Cerebellar cortex (tissue), 1 donor: ENCODE data around the gene PROX1.

ENCODE experiments used
- DNase-seq: peaks from one replicate; pipeline ENCODE4 v3.0.0-alpha.2; 2015; ENCODE audit warnings: low spot score

Gene PROX1

GRCh38 chr1:214021321-214021720, 33.5 kb downstream of the PROX1 start:
- no peak for DNase-seq

- DNase-seq = no peak
These were observed 34.5 kb downstream of the PROX1 start for GRCh38 chr1:214022229-214022791.

- no peak for DNase-seq
These were observed 35.1 kb downstream of the PROX1 start for GRCh38 chr1:214022810-214023425.

- DNase-seq = no peak
These were observed 39.2 kb downstream of the PROX1 start for GRCh38 chr1:214026985-214027384.

- DNase-seq = no peak
These were observed 39.7 kb downstream of the PROX1 start for GRCh38 chr1:214027498-214027897.

- DNase-seq = no peak
These were observed 40.3 kb downstream of the PROX1 start for GRCh38 chr1:214028095-214028494.

GRCh38 chr1:214028649-214029406, 41.1 kb downstream of the PROX1 start:
- DNase-seq = no peak

- DNase-seq = no peak
These were observed 42.0 kb downstream of the PROX1 start for GRCh38 chr1:214029796-214030195.

GRCh38 chr1:214031267-214031650, 43.5 kb downstream of the PROX1 start:
- DNase-seq = no peak

GRCh38 chr1:214037468-214037867, 49.7 kb downstream of the PROX1 start:
- no peak for DNase-seq

GRCh38 chr1:214039394-214040018, 51.7 kb downstream of the PROX1 start:
- no peak for DNase-seq

- DNase-seq = no peak
These were observed 55.4 kb downstream of the PROX1 start for GRCh38 chr1:214043167-214043566.

- DNase-seq = peak; percentile 59
These were observed 56.9 kb downstream of the PROX1 start for GRCh38 chr1:214044438-214045214.

- DNase-seq = no peak
These were observed 63.0 kb downstream of the PROX1 start for GRCh38 chr1:214050513-214051401.

GRCh38 chr1:214051786-214052185, 64.0 kb downstream of the PROX1 start:
- no peak for DNase-seq

- DNase-seq = no peak
These were observed 70.3 kb downstream of the PROX1 start for GRCh38 chr1:214058076-214058475.

GRCh38 chr1:214066190-214066589, 78.4 kb downstream of the PROX1 start:
- no peak for DNase-seq

GRCh38 chr1:214066936-214067335, 79.2 kb downstream of the PROX1 start:
- no peak for DNase-seq

- DNase-seq = no peak
These were observed 79.6 kb downstream of the PROX1 start for GRCh38 chr1:214067397-214067796.

GRCh38 chr1:214067853-214068703, 80.3 kb downstream of the PROX1 start:
- DNase-seq = no peak
